GM12878 (cell line): ENCODE results near the gene R3HDM1. TPM values are rescaled to one million over a fixed set of nuclear protein-coding genes. Genes with fewer than 3 reads are reported as not detected.

Source experiments
- ATAC-seq: fragments of 200-7000 bp; cut with Tn5 transposase; 3 replicates; pipeline ENCODE4 v1.9.1; 2020; ENCODE audit warnings: mild to moderate bottlenecking, moderate library complexity
- BruUV-seq: library from RNA; stranded (reverse); fragments of 400-500 nt; replicated peaks from 2 replicates; lab custom pipeline; 2021; lab: Mats Ljungman, UMichigan
- CTCF ChIA-PET: fragments of 300-600 bp; sonication (Branson Sonifier 250); formaldehyde crosslinking; extraction: SDS; loops from one replicate; lab custom pipeline; 2021; ENCODE audit warnings: inconsistent platforms; lab: Yijun Ruan, JAX
- POLR2A ChIA-PET: fragments of 350-600 bp; formaldehyde crosslinking; extraction: SDS; loops from one replicate; lab custom pipeline; 2021; ENCODE audit warnings: inconsistent platforms; lab: Charles Lee
- RAD21 ChIA-PET: fragments of 300-600 bp; sonication (Branson Sonifier 250); formaldehyde crosslinking; loops from one replicate; lab custom pipeline; 2023; ENCODE audit warnings: antibody characterized with exemption; ENCODE audit not compliant: unreplicated experiment; lab: Charles Lee
- SMC1A ChIA-PET: fragments of 300-600 bp; sonication (Branson Sonifier 250); formaldehyde crosslinking; loops from one replicate; lab custom pipeline; 2023; ENCODE audit not compliant: unreplicated experiment, uncharacterized antibody; lab: Charles Lee
- DNase-seq: peaks from one replicate; pipeline ENCODE4 v3.0.0-alpha.2; 2011; ENCODE audit warnings: low read depth, low spot score
- FAIRE-seq: peaks from 3 replicates; lab custom pipeline; 2011; peaks lifted over from hg19 to GRCh38; lab: Jason Lieb, UNC
- H2AFZ ChIP-seq: 2 replicates; pipeline ENCODE4 v1.6.0; 2011; ENCODE audit warnings: low read depth, low read length, control low read depth; ENCODE audit not compliant: control insufficient read depth
- H3K27ac ChIP-seq: 2 replicates; pipeline ENCODE4 v1.5.1; 2011; ENCODE audit warnings: control low read depth; ENCODE audit not compliant: control insufficient read depth, insufficient read depth
- H3K27me3 ChIP-seq, 2 experiments: replicated peaks in 1 of 2; 2 replicates each; pipeline versions ENCODE4 v1.6.0 to v1.6.1; 2011; ENCODE audit warnings: low read length in 1 of 2; ENCODE audit not compliant: control insufficient read depth in 2 of 2, insufficient read depth in 2 of 2
- H3K36me3 ChIP-seq, 2 experiments: 2 replicates each; pipeline ENCODE4 v1.5.1; 2011; ENCODE audit warnings: low read length in 1 of 2; ENCODE audit not compliant: control insufficient read depth in 2 of 2, insufficient read depth in 2 of 2
- H3K4me1 ChIP-seq: 2 replicates; pipeline ENCODE4 v1.6.1; 2011; ENCODE audit warnings: mild to moderate bottlenecking, low read length, moderate library complexity, mixed read lengths; ENCODE audit not compliant: control insufficient read depth, insufficient read depth
- H3K4me2 ChIP-seq: 2 replicates; pipeline ENCODE4 v1.6.0; 2011; ENCODE audit warnings: control low read depth; ENCODE audit not compliant: control insufficient read depth, insufficient read depth
- H3K4me3 ChIP-seq: fragments of 200-600 bp; sonication (generic); 2 replicates; pipeline ENCODE4 v1.5.1; 2016
- H3K79me2 ChIP-seq: 2 replicates; pipeline ENCODE4 v1.6.0; 2011; ENCODE audit warnings: low read length; ENCODE audit not compliant: control insufficient read depth, insufficient read depth
- H3K9ac ChIP-seq: 2 replicates; pipeline ENCODE4 v1.8.0; 2011; ENCODE audit warnings: low read length, control low read depth, mixed read lengths; ENCODE audit not compliant: control insufficient read depth, insufficient read depth
- H3K9me3 ChIP-seq: replicated peaks from 3 replicates; pipeline ENCODE4 v1.5.1; 2011; ENCODE audit warnings: mild to moderate bottlenecking, low read length; ENCODE audit not compliant: control insufficient read depth, insufficient read depth
- H4K20me1 ChIP-seq: 2 replicates; pipeline ENCODE4 v1.6.0; 2011; ENCODE audit not compliant: control insufficient read depth, insufficient read depth
- BHLHE40 ChIP-seq, 2 experiments: fragments of 450-650 bp in 1 of 2; IDR thresholded peaks; 2 replicates each; pipeline ENCODE4 v1.6.1; 2011 to 2017; ENCODE audit warnings: low read depth in 2 of 2, borderline replicate concordance in 1 of 2, improper control_type of control experiment in 1 of 2, low read length in 1 of 2, mild to moderate bottlenecking in 1 of 2
- CEBPB ChIP-seq, 2 experiments: fragments of 150-350 bp in 1 of 2; IDR thresholded peaks; 2 replicates each; pipeline ENCODE4 v1.6.1; 2012 to 2014; ENCODE audit warnings: low read depth in 2 of 2, low read length in 2 of 2, borderline replicate concordance in 1 of 2, inconsistent platforms in 1 of 2
- EED ChIP-seq: sonication (generic); IDR thresholded peaks from 2 replicates; pipeline ENCODE4 v1.6.1; 2016; ENCODE audit warnings: antibody characterized with exemption, low read depth
- JUND ChIP-seq: IDR thresholded peaks from 2 replicates; pipeline ENCODE4 v1.6.1; 2012; ENCODE audit warnings: low read depth, mild to moderate bottlenecking, low read length, improper control_type of control experiment, moderate library complexity
- NBN ChIP-seq: fragments of 450-650 bp; IDR thresholded peaks from 2 replicates; pipeline ENCODE4 v1.6.1; 2016
- NFIC ChIP-seq: IDR thresholded peaks from 2 replicates; pipeline ENCODE4 v1.6.1; 2012; ENCODE audit warnings: low read depth, mild to moderate bottlenecking, inconsistent platforms, low read length, moderate library complexity
- PKNOX1 ChIP-seq: fragments of 450-650 bp; IDR thresholded peaks from 2 replicates; pipeline ENCODE4 v1.6.1; 2016; ENCODE audit warnings: mild to moderate bottlenecking
- RBBP5 ChIP-seq: fragments of 200-600 bp; sonication (generic); conservative IDR thresholded peaks from 2 replicates; pipeline ENCODE4 v1.6.1; 2016
- RCOR1 ChIP-seq: conservative IDR thresholded peaks from 2 replicates; pipeline ENCODE4 v1.6.1; 2012; ENCODE audit warnings: low read depth, low read length, improper control_type of control experiment
- RFX5 ChIP-seq: IDR thresholded peaks from 2 replicates; pipeline ENCODE4 v1.6.1; 2011; ENCODE audit warnings: low read depth, low read length, improper control_type of control experiment
- YY1 ChIP-seq: IDR thresholded peaks from 2 replicates; pipeline ENCODE4 v1.6.1; 2011; ENCODE audit warnings: low read depth, mild to moderate bottlenecking, low read length
- ZBED1 ChIP-seq: IDR thresholded peaks from 2 replicates; pipeline ENCODE4 v1.6.1; 2016; ENCODE audit warnings: borderline replicate concordance
- ZNF687 ChIP-seq: fragments of 450-650 bp; IDR thresholded peaks from 2 replicates; pipeline ENCODE4 v1.6.1; 2017; ENCODE audit warnings: mild to moderate bottlenecking, moderate library complexity
- WGBS: methylation state at CpG from one replicate; pipeline ENCODE4 v1.1.6; 2016; ENCODE audit warnings: low lambda C conversion rate; ENCODE audit not compliant: insufficient replicate concordance, insufficient coverage; ENCODE audit errors: missing lambda C conversion rate; 5-methylcytosine and 5-hydroxymethylcytosine counted together
- in situ Hi-C: fragments of 300-500 bp; cut with MboI; formaldehyde crosslinking; loops from 9 replicates; pipeline ENCODE4 v1.14.3; 2018; ENCODE audit warnings: mixed read lengths
- intact Hi-C: fragments of 100-400 bp; cut with micrococcal nuclease; formaldehyde crosslinking; loops from one replicate; pipeline ENCODE4 v1.14.2; 2022; ENCODE audit not compliant: unreplicated experiment
- polyA plus RNA-seq, 11 experiments: library from polyadenylated mRNA; depleted of rRNA in 4 of 11; unstranded in 6 of 11; stranded (reverse) in 5 of 11; fragments of >200 nt; fragmentation: Nextera tagmentation in 4 of 11; fragmentation: Illumina TruSeq in 1 of 11; extraction: Ambion mirVana in 4 of 11; extraction: Trizol in 1 of 11; gene quantifications; 1 replicate in 1 of 11; 2 replicates in 10 of 11; pipeline versions ENCODE4 v1.2.1 to v1.2.3, GENCODE V29; 2011 to 2016; ENCODE audit warnings: inconsistent platforms in 2 of 11, missing spikeins in 2 of 11, low read depth in 1 of 11
- total RNA-seq, 4 experiments: library from RNA; depleted of rRNA in 3 of 4; stranded (reverse); fragments of >200 nt in 3 of 4; fragmentation: Illumina TruSeq in 1 of 4; extraction: Trizol in 1 of 4; gene quantifications; 2 replicates each; pipeline versions ENCODE4 v1.2.1 to v1.2.3, GENCODE V29; 2013 to 2021

R3HDM1 gene
- total and polyA plus RNA-seq, 10 of the 15 experiments (the other 5 are each of a cell fraction or from before 2014, with no cell fraction given): 16.8 to 89.6 (median 47.7) TPM

- in situ Hi-C loops: no loop called here
- RAD21 ChIA-PET: interaction anchor here (1.7 kb wide), 1 partner anchor 137 kb away, joined by 4 read pairs; no protein-coding TSS in a partner anchor
- H3K4me2 ChIP-seq: no peak overlapping the region
- SMC1A ChIA-PET: interaction anchor here (1.0 to 1.9 kb wide), 7 partner anchors 10 to 569 kb away, joined by 3 to 8 read pairs (median 3); no protein-coding TSS in a partner anchor
- H3K9ac ChIP-seq: no peak overlapping the region
- POLR2A ChIA-PET: interaction anchor here (0.5 to 0.6 kb wide), 2 partner anchors 186 to 416 kb away, joined by 3 to 6 read pairs; no protein-coding TSS in a partner anchor
- H3K4me3 ChIP-seq: no peak overlapping the region
- no peaks in the 10 kb centered on the region; the same call in 2 of the 3 replicates for H3K9me3 ChIP-seq
- no peaks in the 10 kb centered on the region for H3K27me3 ChIP-seq
- no peak overlapping the region for H2AFZ ChIP-seq
- intact Hi-C loops: loop anchor here (10.0 kb wide), 1 partner anchor 141 kb away; no protein-coding TSS in a partner anchor
- no peaks in the 10 kb centered on the region for H4K20me1 ChIP-seq
- WGBS: 100% methylated on average over 1 of the region's 1 CpG
- no peak overlapping the region for H3K27ac ChIP-seq
- H3K4me1 ChIP-seq: no peaks in the 10 kb centered on the region
- FAIRE-seq (no peak), DNase-seq (no peak), ATAC-seq (no peak)
- BruUV-seq: no TSS peak
- H3K79me2 ChIP-seq: no peaks in the 10 kb centered on the region; the same call in none of the 2 replicates
- TF ChIP-seq CEBPB (IDR thresholded peaks at IDR 0.05; ENCODE audit: borderline replicate concordance in 1 of 2, low read depth in 2 of 2, low read length in 2 of 2): no peak
- TF ChIP-seq NBN: no peak
- TF ChIP-seq PKNOX1: no peak
- TF ChIP-seq RFX5: no peak
- CTCF ChIA-PET: interaction anchor here (0.6 to 2.1 kb wide), 5 partner anchors 11 to 470 kb away, joined by 3 to 9 read pairs (median 4); no protein-coding TSS in a partner anchor
- H3K36me3 ChIP-seq: peaks cover 1 to 7% of the 10 kb centered on the region in 2 experiments; a peak in 2 of 4 replicates
Observed at GRCh38 chr2:135573620-135574019, 42.3 kb downstream of the R3HDM1 start.

- no peak overlapping the region for H2AFZ ChIP-seq
- no peaks in the 10 kb centered on the region for H3K4me1 ChIP-seq
- FAIRE-seq (no peak), DNase-seq (no peak), ATAC-seq (no peak)
- intact Hi-C loops: loop anchor here (10.0 kb wide), 1 partner anchor 106 kb away; no protein-coding TSS in a partner anchor
- no peaks in the 10 kb centered on the region; the same call in 2 of the 3 replicates for H3K9me3 ChIP-seq
- no peaks in the 10 kb centered on the region for H3K27me3 ChIP-seq
- 96% methylated on average over 3 of the region's 3 CpGs for WGBS
- H3K4me2 ChIP-seq: no peak overlapping the region
- ChIA-PET POLR2A (no interaction called here), CTCF (no interaction called here), RAD21 (no interaction called here), SMC1A (no interaction called here)
- no peaks in the 10 kb centered on the region; a peak in 1 of 4 replicates for H3K36me3 ChIP-seq
- BruUV-seq: no TSS peak
- no peak overlapping the region for H3K9ac ChIP-seq
- H3K4me3 ChIP-seq: no peak overlapping the region
- H3K79me2 ChIP-seq: no peaks in the 10 kb centered on the region; the same call in 1 of the 2 replicates
- H3K27ac ChIP-seq: no peak overlapping the region
- in situ Hi-C loops: no loop called here
- H4K20me1 ChIP-seq: no peaks in the 10 kb centered on the region
- TF ChIP-seq BHLHE40 (IDR thresholded peaks at IDR 0.05; ENCODE audit: borderline replicate concordance in 1 of 2, low read depth in 2 of 2, low read length in 1 of 2) (no peak), YY1 (no peak), NFIC (no peak), EED (no peak), JUND (no peak), ZBED1 (no peak), RBBP5 (no peak), RCOR1 (no peak), ZNF687 (no peak)
Observed at GRCh38 chr2:135581282-135581681, 50.0 kb downstream of the R3HDM1 start.
